ELF-1 (cell line): ENCODE data around the gene PBX1.

Source experiments
- DNase-seq: peaks from one replicate; pipeline ENCODE4 v3.0.0-alpha.2; 2016; ENCODE audit warnings: low read depth, low spot score

The PBX1 gene

GRCh38 chr1:164864161-164864560, 305.2 kb downstream of the PBX1 start:
- DNase-seq: no peak

- no peak for DNase-seq
These were observed 306.4 kb downstream of the PBX1 start for GRCh38 chr1:164865385-164865784.

- DNase-seq: no peak
These were observed 308.6 kb downstream of the PBX1 start for GRCh38 chr1:164867590-164867989.

GRCh38 chr1:164868990-164869389, 310.0 kb downstream of the PBX1 start:
- DNase-seq: no peak

GRCh38 chr1:164875518-164875917, 316.5 kb downstream of the PBX1 start:
- DNase-seq: no peak

GRCh38 chr1:164876398-164877116, 317.6 kb downstream of the PBX1 start:
- DNase-seq: no peak

- DNase-seq: no peak
These were observed 321.2 kb downstream of the PBX1 start for GRCh38 chr1:164880199-164880598.

- DNase-seq: no peak
These were observed 321.7 kb downstream of the PBX1 start for GRCh38 chr1:164880644-164881043.

- no peak for DNase-seq
These were observed 326.3 kb downstream of the PBX1 start for GRCh38 chr1:164885311-164885710.

- DNase-seq: no peak
These were observed 327.1 kb downstream of the PBX1 start for GRCh38 chr1:164886101-164886500.

- peak; percentile 13 for DNase-seq
These were observed 332.6 kb downstream of the PBX1 start for GRCh38 chr1:164891615-164892014.

- no peak for DNase-seq
These were observed 336.3 kb downstream of the PBX1 start for GRCh38 chr1:164895026-164895912.

- no peak for DNase-seq
These were observed 342.0 kb downstream of the PBX1 start for GRCh38 chr1:164901031-164901430.
